WTC11 (cell line): Measurements from ENCODE around the gene AHCYL1. TPM values are rescaled to one million over a fixed set of nuclear protein-coding genes. Genes with fewer than 3 reads are reported as not detected.
A peak's percentile ranks its signal among the peaks of the same experiment; 100 is the strongest.

Source experiments
- ATAC-seq: fragments of 200-7000 bp; cut with Tn5 transposase; 2 replicates; pipeline ENCODE4 v1.10.0; 2021; ENCODE audit warnings: mild to moderate bottlenecking, moderate library complexity
- CTCF ChIA-PET: fragments of 300-600 bp; sonication (Branson Sonifier 250); formaldehyde crosslinking; loops from one replicate; lab custom pipeline; 2021; ENCODE audit warnings: antibody characterized with exemption; lab: Charles Lee
- POLR2A ChIA-PET: fragments of 350-600 bp; sonication (Branson Sonifier 250); formaldehyde crosslinking; loops from one replicate; lab custom pipeline; 2021; ENCODE audit warnings: antibody characterized with exemption; lab: Charles Lee
- DNase-seq: peaks from one replicate; pipeline ENCODE4 v3.0.0; 2021; ENCODE audit warnings: low spot score
- H3K27ac Mint-ChIP-seq: 2 replicates; pipeline ENCODE4 v1.8.0; 2021; ENCODE audit warnings: mixed read lengths
- H3K27me3 Mint-ChIP-seq: 2 replicates; pipeline ENCODE4 v1.8.0; 2021; ENCODE audit warnings: low read depth, mild to moderate bottlenecking, moderate library complexity, mixed read lengths
- H3K36me3 Mint-ChIP-seq: 2 replicates; pipeline ENCODE4 v1.8.0; 2021; ENCODE audit warnings: mixed read lengths
- H3K4me1 Mint-ChIP-seq: 2 replicates; pipeline ENCODE4 v1.8.0; 2022; ENCODE audit warnings: mixed read lengths
- H3K4me3 Mint-ChIP-seq: 2 replicates; pipeline ENCODE4 v1.8.0; 2021; ENCODE audit warnings: mild to moderate bottlenecking, moderate library complexity, mixed read lengths
- H3K9me3 Mint-ChIP-seq: 2 replicates; pipeline ENCODE4 v1.8.0; 2021; ENCODE audit warnings: mixed read lengths
- CDX4 ChIP-seq: fragments of 250-450 bp; sonication (Bioruptor Pico); IDR thresholded peaks from 2 replicates; pipeline ENCODE4 v1.9.0; 2021; ENCODE audit warnings: moderate library complexity, mild to moderate bottlenecking, inconsistent platforms, borderline replicate concordance
- CREM ChIP-seq: sonication (generic); formaldehyde crosslinking; IDR thresholded peaks from 2 replicates; pipeline ENCODE4 v1.8.1; 2022; ENCODE audit warnings: mild to moderate bottlenecking, missing genetic modification reagents, moderate library complexity
- GTF2I ChIP-seq: fragments of 250-450 bp; sonication (Bioruptor Pico); conservative IDR thresholded peaks from 2 replicates; pipeline ENCODE4 v1.4.0; 2021; ENCODE audit warnings: mild to moderate bottlenecking
- HMGA2 ChIP-seq: fragments of 250-450 bp; sonication (Bioruptor Pico); IDR thresholded peaks from 2 replicates; pipeline ENCODE4 v1.4.0; 2021; ENCODE audit warnings: mild to moderate bottlenecking, moderate library complexity
- IRF2 ChIP-seq: sonication (generic); formaldehyde crosslinking; IDR thresholded peaks from 2 replicates; pipeline ENCODE4 v1.8.0; 2022; ENCODE audit warnings: low read depth, missing genetic modification reagents, borderline replicate concordance
- MAX ChIP-seq: sonication (generic); formaldehyde crosslinking; IDR thresholded peaks from 2 replicates; pipeline ENCODE4 v1.8.0; 2022; ENCODE audit warnings: mild to moderate bottlenecking, missing genetic modification reagents
- NFATC4 ChIP-seq: fragments of 250-450 bp; sonication (Bioruptor Pico); IDR thresholded peaks from 2 replicates; pipeline ENCODE4 v1.9.0; 2021; ENCODE audit warnings: mild to moderate bottlenecking
- NR1H2 ChIP-seq: sonication (generic); formaldehyde crosslinking; IDR thresholded peaks from 2 replicates; pipeline ENCODE4 v1.9.0; 2021; ENCODE audit warnings: mild to moderate bottlenecking, moderate library complexity, missing genetic modification reagents
- NR2C2 ChIP-seq: sonication (generic); formaldehyde crosslinking; IDR thresholded peaks from 2 replicates; pipeline ENCODE4 v1.8.0; 2022; ENCODE audit warnings: mild to moderate bottlenecking, missing genetic modification reagents
- RORB ChIP-seq: fragments of 250-450 bp; sonication (Bioruptor Pico); IDR thresholded peaks from 2 replicates; pipeline ENCODE4 v1.9.0; 2021; ENCODE audit warnings: mild to moderate bottlenecking
- TCF7 ChIP-seq: sonication (generic); formaldehyde crosslinking; IDR thresholded peaks from 2 replicates; pipeline ENCODE4 v1.8.0; 2022; ENCODE audit warnings: mild to moderate bottlenecking, low read depth, missing genetic modification reagents, moderate library complexity
- ZBTB21 ChIP-seq: sonication (generic); formaldehyde crosslinking; IDR thresholded peaks from 2 replicates; pipeline ENCODE4 v1.8.1; 2023; ENCODE audit warnings: mild to moderate bottlenecking, missing genetic modification reagents, borderline replicate concordance
- ZNF396 ChIP-seq: fragments of 250-450 bp; sonication (Bioruptor Pico); IDR thresholded peaks from 2 replicates; pipeline ENCODE4 v1.8.0; 2021; ENCODE audit warnings: mild to moderate bottlenecking, moderate library complexity, borderline replicate concordance
- ZNF512 ChIP-seq: sonication (generic); formaldehyde crosslinking; IDR thresholded peaks from 2 replicates; pipeline ENCODE4 v1.8.1; 2022; ENCODE audit warnings: missing genetic modification reagents, borderline replicate concordance
- total RNA-seq: library from RNA; stranded (reverse); gene quantifications from 3 replicates; pipeline ENCODE4 v1.2.3, GENCODE V29; 2021
- TF ChIP-seq, protein P1 (sequence below): sonication (generic); formaldehyde crosslinking; IDR thresholded peaks from 2 replicates; pipeline ENCODE4 v1.8.0; 2022; ENCODE audit warnings: mild to moderate bottlenecking, missing genetic modification reagents
- TF ChIP-seq, protein P2 (sequence below): sonication (generic); formaldehyde crosslinking; IDR thresholded peaks from 2 replicates; pipeline ENCODE4 v1.8.1; 2022; ENCODE audit warnings: mild to moderate bottlenecking, moderate library complexity, missing genetic modification reagents
- TF ChIP-seq, protein P3 (sequence below): sonication (generic); formaldehyde crosslinking; conservative IDR thresholded peaks from 2 replicates; pipeline ENCODE4 v1.8.1; 2023; ENCODE audit warnings: mild to moderate bottlenecking, low read depth, missing genetic modification reagents, moderate library complexity
- TF ChIP-seq, protein P4 (sequence below): sonication (generic); formaldehyde crosslinking; IDR thresholded peaks from 2 replicates; pipeline ENCODE4 v1.8.0; 2023; ENCODE audit warnings: missing genetic modification reagents
- TF ChIP-seq, protein P5 (sequence below): fragments of 250-450 bp; sonication (Bioruptor Pico); conservative IDR thresholded peaks from 2 replicates; pipeline ENCODE4 v1.9.0; 2021; ENCODE audit warnings: mild to moderate bottlenecking

AHCYL1 gene
- total RNA-seq, 1 experiment from 2014 or later, result 92.1 TPM

DNA sequence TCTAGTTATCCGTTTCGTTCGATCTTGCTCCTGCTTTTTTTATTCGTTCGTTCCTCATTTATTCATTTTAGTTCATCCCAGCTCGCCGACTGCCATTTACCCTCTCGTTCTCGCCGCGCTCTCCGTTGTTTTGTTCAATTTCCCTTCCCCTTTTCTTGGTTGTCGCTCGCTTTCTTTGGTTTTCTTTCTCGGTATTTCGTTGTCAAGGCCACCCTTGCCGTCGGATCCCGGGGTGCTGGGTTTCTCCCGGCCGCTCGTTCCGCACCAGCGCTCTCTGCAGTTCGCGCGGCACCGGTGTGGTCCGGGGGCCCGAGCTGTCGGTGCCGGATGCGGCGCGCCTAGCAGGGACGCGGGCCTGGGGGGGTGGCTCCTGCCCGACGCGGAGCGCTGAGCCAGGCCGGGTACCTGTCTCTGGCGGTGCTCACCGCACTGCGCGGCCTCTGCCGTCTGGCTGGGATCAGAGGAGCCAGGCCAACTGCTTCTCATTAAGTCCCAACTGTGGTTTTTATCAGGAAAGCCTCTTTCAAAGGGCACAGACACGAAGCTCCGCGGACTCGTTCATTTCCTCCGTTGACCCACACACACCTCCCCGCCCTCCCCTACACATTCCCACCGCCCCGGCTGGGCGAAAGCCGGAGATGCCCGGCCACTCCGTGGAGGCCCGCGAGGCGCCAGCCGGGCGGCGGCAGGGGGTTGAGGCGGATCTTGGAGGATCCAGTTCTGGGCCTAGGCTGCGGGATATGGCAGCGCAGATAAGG lies 84.3 kb downstream of the AHCYL1 start:
- H3K27ac Mint-ChIP-seq, result no peak overlapping the region
- ChIA-PET POLR2A (interaction anchor here (0.6 kb wide), 1 partner anchor 389 kb away, joined by 4 read pairs; no protein-coding TSS in a partner anchor), CTCF (interaction anchor here (1.0 to 1.3 kb wide), 3 partner anchors 9 to 37 kb away, joined by 6 to 9 read pairs (median 7); no protein-coding TSS in a partner anchor)
- TF ChIP-seq, protein P1, sequence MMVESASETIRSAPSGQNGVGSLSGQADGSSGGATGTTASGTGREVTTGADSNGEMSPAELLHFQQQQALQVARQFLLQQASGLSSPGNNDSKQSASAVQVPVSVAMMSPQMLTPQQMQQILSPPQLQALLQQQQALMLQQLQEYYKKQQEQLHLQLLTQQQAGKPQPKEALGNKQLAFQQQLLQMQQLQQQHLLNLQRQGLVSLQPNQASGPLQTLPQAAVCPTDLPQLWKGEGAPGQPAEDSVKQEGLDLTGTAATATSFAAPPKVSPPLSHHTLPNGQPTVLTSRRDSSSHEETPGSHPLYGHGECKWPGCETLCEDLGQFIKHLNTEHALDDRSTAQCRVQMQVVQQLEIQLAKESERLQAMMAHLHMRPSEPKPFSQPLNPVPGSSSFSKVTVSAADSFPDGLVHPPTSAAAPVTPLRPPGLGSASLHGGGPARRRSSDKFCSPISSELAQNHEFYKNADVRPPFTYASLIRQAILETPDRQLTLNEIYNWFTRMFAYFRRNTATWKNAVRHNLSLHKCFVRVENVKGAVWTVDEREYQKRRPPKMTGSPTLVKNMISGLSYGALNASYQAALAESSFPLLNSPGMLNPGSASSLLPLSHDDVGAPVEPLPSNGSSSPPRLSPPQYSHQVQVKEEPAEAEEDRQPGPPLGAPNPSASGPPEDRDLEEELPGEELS (CRISPR knock-in tag), result no peak
- TF ChIP-seq ZBTB21 (CRISPR knock-in tag) (no peak), NR1H2 (CRISPR knock-in tag) (no peak), ZNF512 (no peak), HMGA2 (CRISPR knock-in tag) (no peak), CDX4 (CRISPR knock-in tag) (no peak), MAX (CRISPR knock-in tag) (no peak), GTF2I (CRISPR knock-in tag) (no peak), TCF7 (no peak)
- H3K4me1 Mint-ChIP-seq, result peaks cover 15% of the 10 kb centered on the region
- ATAC-seq (peak; percentile 9), DNase-seq (peak; percentile 48)
- H3K27me3 Mint-ChIP-seq, result peaks cover 94% of the 10 kb centered on the region
- no peaks in the 10 kb centered on the region for H3K9me3 Mint-ChIP-seq
- H3K36me3 Mint-ChIP-seq, result no peaks in the 10 kb centered on the region
- H3K4me3 Mint-ChIP-seq, result peak overlapping the region; percentile 67

- peaks cover 96% of the 10 kb centered on the region for H3K27me3 Mint-ChIP-seq
- TF ChIP-seq IRF2 (CRISPR knock-in tag), result no peak
- TF ChIP-seq NFATC4, result no peak
- no peak for TF ChIP-seq RORB
- TF ChIP-seq, protein P2, sequence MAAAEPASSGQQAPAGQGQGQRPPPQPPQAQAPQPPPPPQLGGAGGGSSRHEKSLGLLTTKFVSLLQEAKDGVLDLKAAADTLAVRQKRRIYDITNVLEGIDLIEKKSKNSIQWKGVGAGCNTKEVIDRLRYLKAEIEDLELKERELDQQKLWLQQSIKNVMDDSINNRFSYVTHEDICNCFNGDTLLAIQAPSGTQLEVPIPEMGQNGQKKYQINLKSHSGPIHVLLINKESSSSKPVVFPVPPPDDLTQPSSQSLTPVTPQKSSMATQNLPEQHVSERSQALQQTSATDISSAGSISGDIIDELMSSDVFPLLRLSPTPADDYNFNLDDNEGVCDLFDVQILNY, result no peak
- no peak for TF ChIP-seq NR2C2 (CRISPR knock-in tag)
- TF ChIP-seq, protein P3, sequence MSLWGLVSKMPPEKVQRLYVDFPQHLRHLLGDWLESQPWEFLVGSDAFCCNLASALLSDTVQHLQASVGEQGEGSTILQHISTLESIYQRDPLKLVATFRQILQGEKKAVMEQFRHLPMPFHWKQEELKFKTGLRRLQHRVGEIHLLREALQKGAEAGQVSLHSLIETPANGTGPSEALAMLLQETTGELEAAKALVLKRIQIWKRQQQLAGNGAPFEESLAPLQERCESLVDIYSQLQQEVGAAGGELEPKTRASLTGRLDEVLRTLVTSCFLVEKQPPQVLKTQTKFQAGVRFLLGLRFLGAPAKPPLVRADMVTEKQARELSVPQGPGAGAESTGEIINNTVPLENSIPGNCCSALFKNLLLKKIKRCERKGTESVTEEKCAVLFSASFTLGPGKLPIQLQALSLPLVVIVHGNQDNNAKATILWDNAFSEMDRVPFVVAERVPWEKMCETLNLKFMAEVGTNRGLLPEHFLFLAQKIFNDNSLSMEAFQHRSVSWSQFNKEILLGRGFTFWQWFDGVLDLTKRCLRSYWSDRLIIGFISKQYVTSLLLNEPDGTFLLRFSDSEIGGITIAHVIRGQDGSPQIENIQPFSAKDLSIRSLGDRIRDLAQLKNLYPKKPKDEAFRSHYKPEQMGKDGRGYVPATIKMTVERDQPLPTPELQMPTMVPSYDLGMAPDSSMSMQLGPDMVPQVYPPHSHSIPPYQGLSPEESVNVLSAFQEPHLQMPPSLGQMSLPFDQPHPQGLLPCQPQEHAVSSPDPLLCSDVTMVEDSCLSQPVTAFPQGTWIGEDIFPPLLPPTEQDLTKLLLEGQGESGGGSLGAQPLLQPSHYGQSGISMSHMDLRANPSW (CRISPR knock-in tag), result no peak
- TF ChIP-seq ZNF396 (CRISPR knock-in tag), result no peak
- TF ChIP-seq, protein P4, sequence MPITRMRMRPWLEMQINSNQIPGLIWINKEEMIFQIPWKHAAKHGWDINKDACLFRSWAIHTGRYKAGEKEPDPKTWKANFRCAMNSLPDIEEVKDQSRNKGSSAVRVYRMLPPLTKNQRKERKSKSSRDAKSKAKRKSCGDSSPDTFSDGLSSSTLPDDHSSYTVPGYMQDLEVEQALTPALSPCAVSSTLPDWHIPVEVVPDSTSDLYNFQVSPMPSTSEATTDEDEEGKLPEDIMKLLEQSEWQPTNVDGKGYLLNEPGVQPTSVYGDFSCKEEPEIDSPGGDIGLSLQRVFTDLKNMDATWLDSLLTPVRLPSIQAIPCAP (CRISPR knock-in tag), result no peak
- TF ChIP-seq, protein P5, sequence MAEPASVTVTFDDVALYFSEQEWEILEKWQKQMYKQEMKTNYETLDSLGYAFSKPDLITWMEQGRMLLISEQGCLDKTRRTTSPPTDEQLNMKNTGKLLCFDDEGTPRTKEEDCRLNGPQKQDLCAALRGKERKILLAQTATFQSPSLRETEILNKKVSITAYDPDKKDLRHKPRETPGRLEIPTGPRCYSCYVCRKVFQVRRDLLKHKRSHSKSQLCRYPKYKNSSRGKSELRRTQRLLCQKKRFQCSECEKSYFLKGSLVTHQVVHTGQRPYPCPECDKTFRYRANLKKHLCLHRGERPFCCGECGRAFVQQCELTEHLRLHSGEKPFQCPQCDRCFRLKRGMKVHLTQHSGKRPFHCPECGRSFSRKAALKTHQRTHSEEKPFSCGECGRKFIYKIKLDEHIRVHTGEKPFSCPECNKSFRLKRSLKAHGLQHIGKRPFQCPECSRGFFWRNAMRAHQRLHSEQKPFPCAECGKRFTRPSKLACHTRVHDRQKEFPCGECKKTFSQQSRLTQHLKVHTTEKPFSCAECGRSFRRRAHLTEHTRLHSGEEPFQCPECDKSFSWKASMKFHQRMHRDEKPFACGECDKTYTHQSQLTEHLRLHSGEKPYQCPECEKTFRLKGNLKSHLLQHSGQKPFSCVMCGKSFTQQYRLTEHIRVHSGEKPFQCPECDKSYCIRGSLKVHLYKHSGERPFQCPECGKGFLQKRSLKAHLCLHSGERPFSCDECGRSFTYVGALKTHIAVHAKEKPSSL (CRISPR knock-in tag), result no peak
- no peak for TF ChIP-seq CREM (CRISPR knock-in tag)
Measured at GRCh38 chr1:110069404-110070281, 85.1 kb downstream of the AHCYL1 start.

More at GRCh38 chr1:110069404-110070281, 85.1 kb downstream of the AHCYL1 start:
- Mint-ChIP-seq H3K27ac (no peak overlapping the region), H3K9me3 (no peaks in the 10 kb centered on the region), H3K4me3 (peak overlapping the region; percentile 70), H3K4me1 (peaks cover 15% of the 10 kb centered on the region), H3K36me3 (no peaks in the 10 kb centered on the region)
- DNase-seq, result peak; percentile 54
- POLR2A ChIA-PET, result interaction anchor here (0.6 kb wide), 2 partner anchors 390 to 506 kb away, joined by 4 read pairs; no protein-coding TSS in a partner anchor
- peak; percentile 10 for ATAC-seq
- CTCF ChIA-PET, result interaction anchor here (1.0 to 1.3 kb wide), 3 partner anchors 10 to 36 kb away, joined by 6 to 9 read pairs (median 7); no protein-coding TSS in a partner anchor
